HepG2 (cell line): ENCODE results near the gene ZNF414. TPM values are rescaled to one million over a fixed set of nuclear protein-coding genes. Genes with fewer than 3 reads are reported as not detected.
A peak's percentile ranks its signal among the peaks of the same experiment; 100 is the strongest.

Experiments
- ARNT ChIP-seq: fragments of 450-650 bp; IDR thresholded peaks from 2 replicates; pipeline ENCODE4 v1.6.1; 2017
- BORCS8-MEF2B ChIP-seq: sonication (generic); formaldehyde crosslinking; IDR thresholded peaks from 2 replicates; pipeline ENCODE4 v1.8.0; 2022; ENCODE audit warnings: mild to moderate bottlenecking, missing genetic modification reagents
- CSRNP1 ChIP-seq: sonication (generic); formaldehyde crosslinking; IDR thresholded peaks from 2 replicates; pipeline ENCODE4 v1.8.1; 2023; ENCODE audit warnings: mild to moderate bottlenecking, missing genetic modification reagents
- DNMT1 ChIP-seq: sonication (generic); formaldehyde crosslinking; IDR thresholded peaks from 2 replicates; pipeline ENCODE4 v1.5.1; 2020; ENCODE audit warnings: mild to moderate bottlenecking, missing genetic modification reagents
- HCFC1 ChIP-seq: fragments of 150-350 bp; IDR thresholded peaks from 2 replicates; pipeline ENCODE4 v1.6.1; 2014; ENCODE audit warnings: low read depth, low read length
- KLF13 ChIP-seq: sonication (generic); formaldehyde crosslinking; IDR thresholded peaks from 2 replicates; pipeline ENCODE4 v1.4.0; 2020; ENCODE audit warnings: mild to moderate bottlenecking, missing genetic modification reagents
- MTF2 ChIP-seq: sonication (generic); formaldehyde crosslinking; IDR thresholded peaks from 2 replicates; pipeline ENCODE4 v1.5.0; 2020; ENCODE audit warnings: missing genetic modification reagents, borderline replicate concordance
- MZF1 ChIP-seq: sonication (generic); formaldehyde crosslinking; IDR thresholded peaks from 2 replicates; pipeline ENCODE4 v1.8.1; 2023; ENCODE audit warnings: mild to moderate bottlenecking, missing genetic modification reagents, borderline replicate concordance
- PHF5A ChIP-seq: IDR thresholded peaks from one replicate; pipeline ENCODE4 v1.6.1; 2018; ENCODE audit warnings: low read depth, missing genetic modification reagents; ENCODE audit not compliant: unreplicated experiment
- PLRG1 ChIP-seq: fragments of 450-650 bp; conservative IDR thresholded peaks from 2 replicates; pipeline ENCODE4 v1.6.1; 2016
- PTBP1 ChIP-seq: fragments of 200-400 bp; formaldehyde crosslinking; IDR thresholded peaks from 2 replicates; pipeline ENCODE4 v1.6.1; 2018; ENCODE audit warnings: low read length, low read depth; ENCODE audit not compliant: poor library complexity, severe bottlenecking
- SNAPC2 ChIP-seq: sonication (generic); formaldehyde crosslinking; IDR thresholded peaks from 2 replicates; pipeline ENCODE4 v1.8.1; 2022; ENCODE audit warnings: mild to moderate bottlenecking, missing genetic modification reagents
- SOX5 ChIP-seq: IDR thresholded peaks from 2 replicates; pipeline ENCODE4 v1.6.1; 2016; ENCODE audit warnings: borderline replicate concordance
- SP5 ChIP-seq: IDR thresholded peaks from 2 replicates; pipeline ENCODE4 v1.6.1; 2016; ENCODE audit warnings: low read depth, borderline replicate concordance
- TARDBP ChIP-seq: sonication (generic); formaldehyde crosslinking; IDR thresholded peaks from 2 replicates; pipeline ENCODE4 v1.8.0; 2022; ENCODE audit warnings: mild to moderate bottlenecking, missing genetic modification reagents
- THAP9 ChIP-seq: sonication (generic); formaldehyde crosslinking; IDR thresholded peaks from 2 replicates; pipeline ENCODE4; 2020; ENCODE audit warnings: missing genetic modification reagents, mild to moderate bottlenecking, borderline replicate concordance
- TP53 ChIP-seq: sonication (generic); formaldehyde crosslinking; conservative IDR thresholded peaks from 2 replicates; pipeline ENCODE4 v1.4.0; 2020; ENCODE audit warnings: missing genetic modification reagents
- TSC22D2 ChIP-seq: sonication (generic); formaldehyde crosslinking; IDR thresholded peaks from 2 replicates; pipeline ENCODE4 v1.5.1; 2020; ENCODE audit warnings: missing genetic modification reagents, mild to moderate bottlenecking, borderline replicate concordance
- ZBTB42 ChIP-seq: sonication (generic); formaldehyde crosslinking; IDR thresholded peaks from 2 replicates; pipeline ENCODE4 v1.5.0; 2020; ENCODE audit warnings: mild to moderate bottlenecking, missing genetic modification reagents
- ZGPAT ChIP-seq: IDR thresholded peaks from 2 replicates; pipeline ENCODE4 v1.6.1; 2016; ENCODE audit warnings: mild to moderate bottlenecking
- ZNF207 ChIP-seq: fragments of 450-650 bp; IDR thresholded peaks from 2 replicates; pipeline ENCODE4 v1.6.1; 2016; ENCODE audit warnings: antibody characterized with exemption, borderline replicate concordance
- ZNF282 ChIP-seq: fragments of 450-650 bp; IDR thresholded peaks from 2 replicates; pipeline ENCODE4 v1.6.1; 2018; ENCODE audit not compliant: partially characterized antibody
- ZNF331 ChIP-seq: sonication (generic); formaldehyde crosslinking; IDR thresholded peaks from 2 replicates; pipeline ENCODE4 v1.4.0; 2020; ENCODE audit warnings: missing genetic modification reagents
- ZNF333 ChIP-seq: sonication (generic); formaldehyde crosslinking; IDR thresholded peaks from 2 replicates; pipeline ENCODE4 v1.4.0; 2020; ENCODE audit warnings: mild to moderate bottlenecking, missing genetic modification reagents, borderline replicate concordance
- ZNF652 ChIP-seq: IDR thresholded peaks from 2 replicates; pipeline ENCODE4 v1.6.1; 2016; ENCODE audit warnings: low read depth, borderline replicate concordance
- ZNF660 ChIP-seq: sonication (generic); formaldehyde crosslinking; IDR thresholded peaks from 2 replicates; pipeline ENCODE4 v1.5.1; 2020; ENCODE audit warnings: mild to moderate bottlenecking, low read depth, missing genetic modification reagents, borderline replicate concordance
- ZNF703 ChIP-seq: sonication (generic); formaldehyde crosslinking; IDR thresholded peaks from 2 replicates; pipeline ENCODE4 v1.5.1; 2020; ENCODE audit warnings: missing genetic modification reagents, mild to moderate bottlenecking, moderate library complexity, borderline replicate concordance
- polyA plus RNA-seq, 8 experiments: library from polyadenylated mRNA; depleted of rRNA in 3 of 8; stranded (reverse) in 7 of 8; unstranded in 1 of 8; fragments of >200 nt; fragmentation: Illumina TruSeq in 4 of 8; extraction: Trizol in 4 of 8; gene quantifications; 2 replicates each; pipeline versions ENCODE4 v1.2.1 to v1.2.3, GENCODE V29; 2011 to 2016; ENCODE audit warnings: low read depth in 4 of 8, missing spikeins in 1 of 8, mixed read lengths in 1 of 8; ENCODE audit not compliant: insufficient read depth in 1 of 8
- total RNA-seq, 5 experiments: library from RNA; depleted of rRNA; stranded (reverse); fragments of >200 nt; fragmentation: Illumina TruSeq; extraction: Trizol; gene quantifications; 2 replicates each; pipeline ENCODE4 v1.2.3, GENCODE V29; 2016; ENCODE audit warnings: low read depth in 1 of 5

The ZNF414 gene
- total and polyA plus RNA-seq, 2 of the 13 experiments (the other 11 are each of a cell fraction or from before 2014, with no cell fraction given) = 2.5 to 4.0 TPM

- TF ChIP-seq ZBTB42 (CRISPR knock-in tag) = no peak
- peak; percentile 53; the same call in 1 of the 2 replicates for TF ChIP-seq ZGPAT (CRISPR knock-in tag)
- peak; percentile 54; the same call in 1 of the 2 replicates for TF ChIP-seq KLF13 (CRISPR knock-in tag)
- no peak for TF ChIP-seq ZNF282
- no peak for TF ChIP-seq PLRG1
- TF ChIP-seq MTF2 (CRISPR knock-in tag) = no peak
- no peak for TF ChIP-seq TARDBP (CRISPR knock-in tag)
- TF ChIP-seq THAP9 = peak; percentile 38; the same call in 1 of the 2 replicates
- TF ChIP-seq SNAPC2 = no peak
- TF ChIP-seq ZNF331 (CRISPR knock-in tag) = no peak
- TF ChIP-seq HCFC1 = no peak
- TF ChIP-seq CSRNP1 = peak; percentile 59
- TF ChIP-seq PHF5A (CRISPR knock-in tag) = no peak
- TF ChIP-seq TSC22D2 (CRISPR knock-in tag) = no peak
- TF ChIP-seq PTBP1 = no peak
- no peak; the same call in 1 of the 2 replicates for TF ChIP-seq ZNF333 (CRISPR knock-in tag)
- no peak; the same call in 1 of the 2 replicates for TF ChIP-seq ZNF652
- TF ChIP-seq DNMT1 = no peak
- TF ChIP-seq ZNF703 (CRISPR knock-in tag) = no peak; the same call in 1 of the 2 replicates
- peak; percentile 73 for TF ChIP-seq BORCS8-MEF2B (CRISPR knock-in tag)
- TF ChIP-seq MZF1 (CRISPR knock-in tag) = no peak
- TF ChIP-seq SOX5 (CRISPR knock-in tag) = no peak; the same call in 1 of the 2 replicates
- TF ChIP-seq ZNF660 (CRISPR knock-in tag) = no peak
- no peak for TF ChIP-seq ARNT
- no peak for TF ChIP-seq TP53 (CRISPR knock-in tag)
- TF ChIP-seq ZNF207 = no peak
- no peak for TF ChIP-seq SP5 (CRISPR knock-in tag)
Measured at GRCh38 chr19:8505680-8506401, 8.1 kb downstream of the ZNF414 start (continued).
